K562 (cell line): ENCODE data around the gene PHF10. TPM values are rescaled to one million over a fixed set of nuclear protein-coding genes. Genes with fewer than 3 reads are reported as not detected.

Experiments
- ATAC-seq: fragments of 200-7000 bp; cut with Tn5 transposase; 3 replicates; pipeline ENCODE4 v1.9.1; 2020; ENCODE audit warnings: moderate library complexity
- BruUV-seq: library from RNA; stranded (reverse); fragments of 400-500 nt; replicated peaks from 2 replicates; lab custom pipeline; 2021; lab: Mats Ljungman, UMichigan
- CTCF ChIA-PET: fragments of 300-600 bp; formaldehyde crosslinking; extraction: SDS; loops from one replicate; lab custom pipeline; 2021; ENCODE audit warnings: low intra/inter-chr PET ratio; lab: Yijun Ruan, JAX
- POLR2A ChIA-PET: fragments of 300-600, 350-650 bp; sonication (Branson Sonifier 250); formaldehyde crosslinking; extraction: SDS; loops from one replicate; lab custom pipeline; 2021; ENCODE audit warnings: antibody characterized with exemption, inconsistent platforms; lab: Yijun Ruan, JAX
- DNase-seq, 4 experiments: peaks; one replicate each; pipeline versions ENCODE4 v3.0.0 to v3.0.0-alpha.2; 2011 to 2018; ENCODE audit warnings: low spot score in 3 of 4, mixed read lengths in 3 of 4; ENCODE audit errors: extremely low read depth in 1 of 4
- FAIRE-seq: peaks from 2 replicates; lab custom pipeline; 2011; peaks lifted over from hg19 to GRCh38; lab: Jason Lieb, UNC
- H2AFZ ChIP-seq: 2 replicates; pipeline ENCODE4 v1.6.0; 2011; ENCODE audit warnings: low read depth, low read length, control low read depth, inconsistent platforms
- H3K27ac ChIP-seq: fragments of 200-600 bp; 3 replicates; pipeline ENCODE4 v1.8.0; 2011; ENCODE audit warnings: low read depth, mild to moderate bottlenecking, control low read depth, inconsistent platforms, low read length, moderate library complexity, mixed read lengths; ENCODE audit errors: extremely low read depth
- H3K27me3 ChIP-seq, 2 experiments: fragments of 300-600 bp in 1 of 2; 2 replicates in 1 of 2; 3 replicates in 1 of 2; pipeline versions ENCODE4 v1.6.0 to v1.8.0; 2011; ENCODE audit warnings: inconsistent platforms in 2 of 2, low read length in 2 of 2, mild to moderate bottlenecking in 1 of 2, mixed read lengths in 1 of 2, moderate library complexity in 1 of 2; ENCODE audit not compliant: control insufficient read depth in 2 of 2, insufficient read depth in 2 of 2
- H3K36me3 ChIP-seq: fragments of 300-600 bp; 3 replicates; pipeline ENCODE4 v1.8.0; 2011; ENCODE audit warnings: mild to moderate bottlenecking, low read length, inconsistent platforms; ENCODE audit not compliant: control insufficient read depth, insufficient read depth
- H3K4me1 ChIP-seq, 2 experiments: fragments of 200-600 bp in 1 of 2; replicated peaks in 1 of 2; 2 replicates in 1 of 2; 3 replicates in 1 of 2; pipeline versions ENCODE4 v1.5.1 to v1.8.0; 2011; ENCODE audit warnings: inconsistent platforms in 2 of 2, low read length in 2 of 2, mild to moderate bottlenecking in 1 of 2, mixed read lengths in 1 of 2, moderate library complexity in 1 of 2; ENCODE audit not compliant: control insufficient read depth in 2 of 2, insufficient read depth in 2 of 2
- H3K4me2 ChIP-seq: 2 replicates; pipeline ENCODE4 v1.6.1; 2011; ENCODE audit warnings: low read length, control low read depth, inconsistent platforms, mixed read lengths; ENCODE audit not compliant: insufficient read depth
- H3K4me3 ChIP-seq: fragments of 200-600 bp; sonication (generic), shearing (Covaris generic); 2 replicates; pipeline ENCODE4 v1.5.1; 2016; ENCODE audit warnings: control low read depth, inconsistent platforms
- H3K79me2 ChIP-seq: fragments of 200-600 bp; 3 replicates; pipeline ENCODE4 v1.8.0; 2011; ENCODE audit warnings: low read length, inconsistent platforms; ENCODE audit not compliant: control insufficient read depth, insufficient read depth
- H3K9ac ChIP-seq, 2 experiments: 2 replicates each; pipeline versions ENCODE4 v1.6.0 to v1.6.1; 2011; ENCODE audit warnings: low read depth in 2 of 2, low read length in 2 of 2, control low read depth in 1 of 2, inconsistent platforms in 1 of 2, mild to moderate bottlenecking in 1 of 2, mixed read lengths in 1 of 2; ENCODE audit not compliant: insufficient read depth in 1 of 2
- H3K9me1 ChIP-seq: one replicate; pipeline ENCODE4 v1.6.0; 2011; ENCODE audit warnings: inconsistent platforms, mild to moderate bottlenecking, low read length, moderate library complexity; ENCODE audit not compliant: control insufficient read depth, insufficient read depth
- H3K9me3 ChIP-seq: replicated peaks from 2 replicates; pipeline ENCODE4 v1.5.1; 2011; ENCODE audit warnings: low read depth, low read length, inconsistent platforms; ENCODE audit not compliant: control insufficient read depth, insufficient read depth
- H4K20me1 ChIP-seq: replicated peaks from 2 replicates; pipeline ENCODE4 v1.6.1; 2011; ENCODE audit warnings: low read length, inconsistent platforms, mixed read lengths; ENCODE audit not compliant: control insufficient read depth, insufficient read depth
- BRD9 ChIP-seq: fragments of 450-650 bp; IDR thresholded peaks from 2 replicates; pipeline ENCODE4 v1.6.1; 2018; ENCODE audit warnings: low read depth; ENCODE audit not compliant: partially characterized antibody
- CBX1 ChIP-seq: sonication (generic); IDR thresholded peaks from 2 replicates; pipeline ENCODE4 v1.6.1; 2016; ENCODE audit warnings: antibody characterized with exemption, low read depth, mild to moderate bottlenecking
- CCAR2 ChIP-seq: fragments of 200-400 bp; formaldehyde crosslinking; IDR thresholded peaks from 2 replicates; pipeline ENCODE4 v1.6.1; 2017; ENCODE audit warnings: mild to moderate bottlenecking, low read depth, low read length
- CTCF ChIP-seq, 3 experiments: IDR thresholded peaks in 2 of 3; conservative IDR thresholded peaks in 1 of 3; 2 replicates each; pipeline ENCODE4 v1.5.1; 2011 to 2012; ENCODE audit warnings: low read length in 3 of 3, mild to moderate bottlenecking in 3 of 3, control low read depth in 2 of 3, improper control_type of control experiment in 1 of 3, inconsistent platforms in 1 of 3, low read depth in 1 of 3, mixed read lengths in 1 of 3, moderate library complexity in 1 of 3; ENCODE audit not compliant: insufficient read depth in 2 of 3
- FOXK1 ChIP-seq: sonication (generic); formaldehyde crosslinking; IDR thresholded peaks from 2 replicates; pipeline ENCODE4 v1.8.0; 2022; ENCODE audit warnings: missing genetic modification reagents, mild to moderate bottlenecking, borderline replicate concordance
- FOXP1 ChIP-seq: sonication (generic); formaldehyde crosslinking; IDR thresholded peaks from 2 replicates; pipeline ENCODE4 v1.8.0; 2022; ENCODE audit warnings: mild to moderate bottlenecking, missing genetic modification reagents
- PHTF2 ChIP-seq: fragments of 250-450 bp; sonication (Bioruptor Pico); IDR thresholded peaks from 2 replicates; pipeline ENCODE4 v1.5.0; 2021; ENCODE audit warnings: mild to moderate bottlenecking
- ZNF316 ChIP-seq: fragments of 450-650 bp; IDR thresholded peaks from 2 replicates; pipeline ENCODE4 v1.6.1; 2016
- in situ Hi-C: fragments of 300-500 bp; cut with MboI; formaldehyde crosslinking; loops from 4 replicates; pipeline ENCODE4 v1.15.0; 2018; ENCODE audit warnings: inconsistent platforms, mixed read lengths
- intact Hi-C: fragments of 100-400 bp; cut with micrococcal nuclease; formaldehyde crosslinking; loops from 2 replicates; pipeline ENCODE4 v1.14.2; 2022
- polyA plus RNA-seq, 8 experiments: library from polyadenylated mRNA; depleted of rRNA in 4 of 8; stranded (reverse) in 5 of 8; unstranded in 3 of 8; fragments of >200 nt; fragmentation: Nextera tagmentation in 2 of 8; fragmentation: Illumina TruSeq in 1 of 8; extraction: Ambion mirVana in 2 of 8; extraction: Trizol in 1 of 8; gene quantifications; 2 replicates each; pipeline versions ENCODE4 v1.2.1 to v1.2.3, GENCODE V29; 2011 to 2014; ENCODE audit warnings: inconsistent platforms in 1 of 8, missing spikeins in 1 of 8
- total RNA-seq, 7 experiments: library from RNA; depleted of rRNA in 6 of 7; stranded (reverse); fragments of >200 nt in 6 of 7; fragmentation: Illumina TruSeq in 2 of 7; extraction: Trizol in 2 of 7; gene quantifications; 2 replicates each; pipeline versions ENCODE4 v1.2.1 to v1.2.3, GENCODE V29; 2011 to 2021; ENCODE audit warnings: low replicate concordance in 1 of 7
- TF ChIP-seq, protein P1 (sequence below): fragments of 450-650 bp; IDR thresholded peaks from 2 replicates; pipeline ENCODE4 v1.6.1; 2016; ENCODE audit warnings: mild to moderate bottlenecking, moderate library complexity

The PHF10 gene
- total and polyA plus RNA-seq, 9 of the 15 experiments (the other 6 are each of a cell fraction or from before 2014, with no cell fraction given) = 23.9 to 88.9 (median 46.0) TPM

GRCh38 chr6:169741344-169741743 is 17.0 kb upstream of the PHF10 start:
- intact Hi-C loops = no loop called here
- Histone ChIP-seq H2AFZ (0 out of 2 replicates have a peak overlapping the region, but pooled peaks have one; percentile 22), H4K20me1 (no peaks in the 10 kb centered on the region), H3K9me1 (no peaks in the 10 kb centered on the region), H3K4me3 (no peak overlapping the region), H3K36me3 (no peaks in the 10 kb centered on the region), H3K9me3 (peaks cover 3% of the 10 kb centered on the region; the same call in 1 of the 2 replicates), H3K4me2 (no peak overlapping the region), H3K27ac (no peak overlapping the region), H3K79me2 (no peaks in the 10 kb centered on the region), H3K4me1 (no peaks in the 10 kb centered on the region), H3K27me3 (no peaks in the 10 kb centered on the region), H3K9ac (no peak overlapping the region)
- ChIA-PET CTCF (no interaction called here), POLR2A (interaction anchor here (0.5 to 2.7 kb wide), 7 partner anchors 10 to 914 kb away, joined by 3 to 27 read pairs (median 4); partner anchors contain the start of genes C6orf120, DYNLT2, ERMARD and WDR27)
- BruUV-seq = no TSS peak
- DNase-seq (no peak), FAIRE-seq (no peak), ATAC-seq (peak; percentile 28; the same call in 2 of the 3 replicates)
- no peak for TF ChIP-seq CCAR2
- TF ChIP-seq, protein P1, sequence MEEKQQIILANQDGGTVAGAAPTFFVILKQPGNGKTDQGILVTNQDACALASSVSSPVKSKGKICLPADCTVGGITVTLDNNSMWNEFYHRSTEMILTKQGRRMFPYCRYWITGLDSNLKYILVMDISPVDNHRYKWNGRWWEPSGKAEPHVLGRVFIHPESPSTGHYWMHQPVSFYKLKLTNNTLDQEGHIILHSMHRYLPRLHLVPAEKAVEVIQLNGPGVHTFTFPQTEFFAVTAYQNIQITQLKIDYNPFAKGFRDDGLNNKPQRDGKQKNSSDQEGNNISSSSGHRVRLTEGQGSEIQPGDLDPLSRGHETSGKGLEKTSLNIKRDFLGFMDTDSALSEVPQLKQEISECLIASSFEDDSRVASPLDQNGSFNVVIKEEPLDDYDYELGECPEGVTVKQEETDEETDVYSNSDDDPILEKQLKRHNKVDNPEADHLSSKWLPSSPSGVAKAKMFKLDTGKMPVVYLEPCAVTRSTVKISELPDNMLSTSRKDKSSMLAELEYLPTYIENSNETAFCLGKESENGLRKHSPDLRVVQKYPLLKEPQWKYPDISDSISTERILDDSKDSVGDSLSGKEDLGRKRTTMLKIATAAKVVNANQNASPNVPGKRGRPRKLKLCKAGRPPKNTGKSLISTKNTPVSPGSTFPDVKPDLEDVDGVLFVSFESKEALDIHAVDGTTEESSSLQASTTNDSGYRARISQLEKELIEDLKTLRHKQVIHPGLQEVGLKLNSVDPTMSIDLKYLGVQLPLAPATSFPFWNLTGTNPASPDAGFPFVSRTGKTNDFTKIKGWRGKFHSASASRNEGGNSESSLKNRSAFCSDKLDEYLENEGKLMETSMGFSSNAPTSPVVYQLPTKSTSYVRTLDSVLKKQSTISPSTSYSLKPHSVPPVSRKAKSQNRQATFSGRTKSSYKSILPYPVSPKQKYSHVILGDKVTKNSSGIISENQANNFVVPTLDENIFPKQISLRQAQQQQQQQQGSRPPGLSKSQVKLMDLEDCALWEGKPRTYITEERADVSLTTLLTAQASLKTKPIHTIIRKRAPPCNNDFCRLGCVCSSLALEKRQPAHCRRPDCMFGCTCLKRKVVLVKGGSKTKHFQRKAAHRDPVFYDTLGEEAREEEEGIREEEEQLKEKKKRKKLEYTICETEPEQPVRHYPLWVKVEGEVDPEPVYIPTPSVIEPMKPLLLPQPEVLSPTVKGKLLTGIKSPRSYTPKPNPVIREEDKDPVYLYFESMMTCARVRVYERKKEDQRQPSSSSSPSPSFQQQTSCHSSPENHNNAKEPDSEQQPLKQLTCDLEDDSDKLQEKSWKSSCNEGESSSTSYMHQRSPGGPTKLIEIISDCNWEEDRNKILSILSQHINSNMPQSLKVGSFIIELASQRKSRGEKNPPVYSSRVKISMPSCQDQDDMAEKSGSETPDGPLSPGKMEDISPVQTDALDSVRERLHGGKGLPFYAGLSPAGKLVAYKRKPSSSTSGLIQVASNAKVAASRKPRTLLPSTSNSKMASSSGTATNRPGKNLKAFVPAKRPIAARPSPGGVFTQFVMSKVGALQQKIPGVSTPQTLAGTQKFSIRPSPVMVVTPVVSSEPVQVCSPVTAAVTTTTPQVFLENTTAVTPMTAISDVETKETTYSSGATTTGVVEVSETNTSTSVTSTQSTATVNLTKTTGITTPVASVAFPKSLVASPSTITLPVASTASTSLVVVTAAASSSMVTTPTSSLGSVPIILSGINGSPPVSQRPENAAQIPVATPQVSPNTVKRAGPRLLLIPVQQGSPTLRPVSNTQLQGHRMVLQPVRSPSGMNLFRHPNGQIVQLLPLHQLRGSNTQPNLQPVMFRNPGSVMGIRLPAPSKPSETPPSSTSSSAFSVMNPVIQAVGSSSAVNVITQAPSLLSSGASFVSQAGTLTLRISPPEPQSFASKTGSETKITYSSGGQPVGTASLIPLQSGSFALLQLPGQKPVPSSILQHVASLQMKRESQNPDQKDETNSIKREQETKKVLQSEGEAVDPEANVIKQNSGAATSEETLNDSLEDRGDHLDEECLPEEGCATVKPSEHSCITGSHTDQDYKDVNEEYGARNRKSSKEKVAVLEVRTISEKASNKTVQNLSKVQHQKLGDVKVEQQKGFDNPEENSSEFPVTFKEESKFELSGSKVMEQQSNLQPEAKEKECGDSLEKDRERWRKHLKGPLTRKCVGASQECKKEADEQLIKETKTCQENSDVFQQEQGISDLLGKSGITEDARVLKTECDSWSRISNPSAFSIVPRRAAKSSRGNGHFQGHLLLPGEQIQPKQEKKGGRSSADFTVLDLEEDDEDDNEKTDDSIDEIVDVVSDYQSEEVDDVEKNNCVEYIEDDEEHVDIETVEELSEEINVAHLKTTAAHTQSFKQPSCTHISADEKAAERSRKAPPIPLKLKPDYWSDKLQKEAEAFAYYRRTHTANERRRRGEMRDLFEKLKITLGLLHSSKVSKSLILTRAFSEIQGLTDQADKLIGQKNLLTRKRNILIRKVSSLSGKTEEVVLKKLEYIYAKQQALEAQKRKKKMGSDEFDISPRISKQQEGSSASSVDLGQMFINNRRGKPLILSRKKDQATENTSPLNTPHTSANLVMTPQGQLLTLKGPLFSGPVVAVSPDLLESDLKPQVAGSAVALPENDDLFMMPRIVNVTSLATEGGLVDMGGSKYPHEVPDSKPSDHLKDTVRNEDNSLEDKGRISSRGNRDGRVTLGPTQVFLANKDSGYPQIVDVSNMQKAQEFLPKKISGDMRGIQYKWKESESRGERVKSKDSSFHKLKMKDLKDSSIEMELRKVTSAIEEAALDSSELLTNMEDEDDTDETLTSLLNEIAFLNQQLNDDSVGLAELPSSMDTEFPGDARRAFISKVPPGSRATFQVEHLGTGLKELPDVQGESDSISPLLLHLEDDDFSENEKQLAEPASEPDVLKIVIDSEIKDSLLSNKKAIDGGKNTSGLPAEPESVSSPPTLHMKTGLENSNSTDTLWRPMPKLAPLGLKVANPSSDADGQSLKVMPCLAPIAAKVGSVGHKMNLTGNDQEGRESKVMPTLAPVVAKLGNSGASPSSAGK = no peak
- TF ChIP-seq PHTF2 (CRISPR knock-in tag) = no peak
- TF ChIP-seq FOXP1 (CRISPR knock-in tag) = no peak
- TF ChIP-seq BRD9 = no peak
- no peak for TF ChIP-seq ZNF316
- no peak for TF ChIP-seq FOXK1
- no peak for TF ChIP-seq CBX1
- TF ChIP-seq CTCF (IDR thresholded peaks at IDR 0.05 in 2 of 3, conservative IDR thresholded peaks at IDR 0.05 in 1 of 3; ENCODE audit: insufficient read depth in 2 of 3, low read depth in 1 of 3, low read length in 3 of 3) = no peak
- in situ Hi-C loops = no loop called here
